Neural cell (in vitro differentiated cells): ENCODE measurements around the gene TK2. TPM values are rescaled to one million over a fixed set of nuclear protein-coding genes. Genes with fewer than 3 reads are reported as not detected.

Source experiments
- H2AFZ ChIP-seq: fragments of 200-600, 300-800 bp; sonication (generic), shearing (Covaris generic); 2 replicates; pipeline ENCODE4 v1.6.0; 2014; ENCODE audit warnings: low read depth, mild to moderate bottlenecking, antibody characterized with exemption, low read length, moderate library complexity
- H3F3A ChIP-seq: fragments of 200-600 bp; shearing (Covaris generic); 2 replicates; pipeline ENCODE4 v1.6.1; 2016; ENCODE audit warnings: mild to moderate bottlenecking, moderate library complexity, mixed read lengths, antibody characterized with exemption, low read length; ENCODE audit not compliant: insufficient read depth, poor library complexity, severe bottlenecking
- H3K27ac ChIP-seq: fragments of 200-600, 300-800 bp; sonication (generic), shearing (Covaris generic); 2 replicates; pipeline ENCODE4 v1.5.1; 2014; ENCODE audit warnings: mild to moderate bottlenecking, low read length, moderate library complexity
- H3K27me3 ChIP-seq: fragments of 300-800, 200-600 bp; sonication (generic), shearing (Covaris generic); 2 replicates; pipeline ENCODE4 v1.6.0; 2014; ENCODE audit warnings: mild to moderate bottlenecking, low read depth, low read length, moderate library complexity; ENCODE audit not compliant: insufficient read depth
- H3K36me3 ChIP-seq: fragments of 300-800, 200-600 bp; sonication (generic), shearing (Covaris generic); 2 replicates; pipeline ENCODE4 v1.5.1; 2014; ENCODE audit warnings: mild to moderate bottlenecking, antibody characterized with exemption, low read length, moderate library complexity; ENCODE audit not compliant: insufficient read depth
- H3K4me2 ChIP-seq: fragments of 300-800, 200-600 bp; sonication (generic), shearing (Covaris generic); 2 replicates; pipeline ENCODE4 v1.6.0; 2014; ENCODE audit warnings: mild to moderate bottlenecking, low read length
- H3K4me3 ChIP-seq: fragments of 300-800, 200-600 bp; sonication (generic), shearing (Covaris generic); 2 replicates; pipeline ENCODE4 v1.5.1; 2014; ENCODE audit warnings: mild to moderate bottlenecking, low read length, moderate library complexity
- H3K79me2 ChIP-seq: fragments of 200-600 bp; shearing (Covaris generic); replicated peaks from 2 replicates; pipeline ENCODE4 v1.6.0; 2014; ENCODE audit warnings: mild to moderate bottlenecking, low read length, moderate library complexity; ENCODE audit not compliant: insufficient read depth
- H3K9ac ChIP-seq: fragments of 300-800, 200-600 bp; sonication (generic), shearing (Covaris generic); 2 replicates; pipeline ENCODE4 v1.6.1; 2016; ENCODE audit warnings: mild to moderate bottlenecking, low read length, mixed read lengths
- H3K9me2 ChIP-seq: fragments of 200-600 bp; shearing (Covaris generic); 2 replicates; pipeline ENCODE4 v1.6.1; 2016; ENCODE audit warnings: mild to moderate bottlenecking, low read length, mixed read lengths; ENCODE audit not compliant: insufficient read depth
- H3K9me3 ChIP-seq: fragments of 200-600, 300-800 bp; sonication (generic), shearing (Covaris generic); 2 replicates; pipeline ENCODE4 v1.6.1; 2016; ENCODE audit warnings: mild to moderate bottlenecking, mixed run types, low read length, moderate library complexity, mixed read lengths
- H4K20me1 ChIP-seq: fragments of 200-600 bp; shearing (Covaris generic); 2 replicates; pipeline ENCODE4 v1.6.1; 2016; ENCODE audit warnings: mild to moderate bottlenecking, mixed run types; ENCODE audit not compliant: insufficient read depth
- EP300 ChIP-seq: fragments of 450-650 bp; conservative IDR thresholded peaks from 2 replicates; pipeline ENCODE4 v1.6.1; 2014; ENCODE audit warnings: antibody characterized with exemption, mild to moderate bottlenecking, moderate library complexity; ENCODE audit not compliant: poor library complexity, severe bottlenecking
- EZH2 ChIP-seq: fragments of 200-600, 300-800 bp; shearing (Covaris generic), sonication (generic); IDR thresholded peaks from 2 replicates; pipeline ENCODE4 v1.6.1; 2014; ENCODE audit warnings: antibody characterized with exemption, low read length, borderline replicate concordance, mild to moderate bottlenecking; ENCODE audit not compliant: insufficient read depth, poor library complexity, severe bottlenecking
- MXI1 ChIP-seq: fragments of 450-650 bp; conservative IDR thresholded peaks from 2 replicates; pipeline ENCODE4 v1.6.1; 2014; ENCODE audit warnings: antibody characterized with exemption, mild to moderate bottlenecking; ENCODE audit not compliant: poor library complexity, severe bottlenecking
- POLR2AphosphoS5 ChIP-seq: IDR thresholded peaks from 2 replicates; pipeline ENCODE4 v1.6.1; 2012
- RAD21 ChIP-seq: fragments of 450-650 bp; conservative IDR thresholded peaks from 2 replicates; pipeline ENCODE4 v1.6.1; 2014; ENCODE audit warnings: antibody characterized with exemption, mild to moderate bottlenecking, moderate library complexity
- SMC3 ChIP-seq: fragments of 450-650 bp; conservative IDR thresholded peaks from 2 replicates; pipeline ENCODE4 v1.6.1; 2014; ENCODE audit warnings: antibody characterized with exemption, mild to moderate bottlenecking, moderate library complexity; ENCODE audit not compliant: poor library complexity
- TAF1 ChIP-seq: IDR thresholded peaks from 2 replicates; pipeline ENCODE4 v1.6.1; 2012; ENCODE audit warnings: low read depth
- polyA plus RNA-seq: library from polyadenylated mRNA; depleted of rRNA; stranded (reverse); fragments of >200 nt; gene quantifications from 2 replicates; pipeline ENCODE4 v1.2.3, GENCODE V29; 2014
- TF ChIP-seq, protein P1 (sequence below): IDR thresholded peaks from 2 replicates; pipeline ENCODE4 v1.6.1; 2012; ENCODE audit warnings: borderline replicate concordance
- TF ChIP-seq, protein P2 (sequence below): fragments of 450-650 bp; IDR thresholded peaks from 2 replicates; pipeline ENCODE4 v1.5.1; 2014; ENCODE audit warnings: antibody characterized with exemption, mild to moderate bottlenecking, moderate library complexity; ENCODE audit not compliant: poor library complexity, severe bottlenecking

Gene TK2
- polyA plus RNA-seq, 1 donor from 2014 or later, result 15.9 TPM

DNA sequence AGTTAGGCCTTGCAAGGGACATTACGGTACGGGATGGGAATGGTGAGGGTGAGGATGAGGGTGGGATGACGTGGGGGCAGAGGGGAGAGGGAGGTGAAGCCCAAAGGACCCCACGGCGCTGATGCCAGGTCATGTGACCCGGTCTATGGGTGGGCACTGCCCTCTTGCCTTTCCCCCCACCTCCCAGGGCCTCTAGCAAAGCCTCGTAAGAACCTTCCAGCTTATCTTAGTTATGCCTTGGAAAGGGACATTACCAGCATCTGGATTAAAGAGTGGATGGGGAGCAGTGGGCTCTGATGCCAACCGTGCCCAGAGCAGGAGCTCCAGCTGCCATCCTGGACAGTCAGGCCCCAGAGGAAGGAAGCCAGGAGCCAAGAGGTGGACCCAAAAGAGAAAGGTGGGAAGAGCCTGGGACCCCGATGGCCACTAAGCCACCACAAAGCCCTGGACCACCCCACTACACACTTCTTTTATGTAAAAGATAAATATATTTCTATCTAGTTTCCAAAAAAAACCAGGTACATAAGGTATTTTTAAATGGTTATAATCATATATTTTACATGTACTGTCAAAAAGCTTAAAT is 40.9 kb downstream of the TK2 start:
- Histone ChIP-seq H2AFZ (no peak overlapping the region), H4K20me1 (no peaks in the 10 kb centered on the region), H3K27me3 (no peaks in the 10 kb centered on the region), H3K4me2 (no peak overlapping the region), H3K4me3 (no peak overlapping the region), H3F3A (no peaks in the 10 kb centered on the region), H3K9ac (no peak overlapping the region), H3K9me2 (no peaks in the 10 kb centered on the region), H3K27ac (no peak overlapping the region), H3K9me3 (no peaks in the 10 kb centered on the region), H3K79me2 (no peaks in the 10 kb centered on the region), H3K36me3 (no peaks in the 10 kb centered on the region)
- TF ChIP-seq EP300 (no peak), TAF1 (no peak), POLR2AphosphoS5 (no peak), MXI1 (no peak), RAD21 (no peak), SMC3 (no peak), EZH2 (no peak)
- TF ChIP-seq, protein P1, sequence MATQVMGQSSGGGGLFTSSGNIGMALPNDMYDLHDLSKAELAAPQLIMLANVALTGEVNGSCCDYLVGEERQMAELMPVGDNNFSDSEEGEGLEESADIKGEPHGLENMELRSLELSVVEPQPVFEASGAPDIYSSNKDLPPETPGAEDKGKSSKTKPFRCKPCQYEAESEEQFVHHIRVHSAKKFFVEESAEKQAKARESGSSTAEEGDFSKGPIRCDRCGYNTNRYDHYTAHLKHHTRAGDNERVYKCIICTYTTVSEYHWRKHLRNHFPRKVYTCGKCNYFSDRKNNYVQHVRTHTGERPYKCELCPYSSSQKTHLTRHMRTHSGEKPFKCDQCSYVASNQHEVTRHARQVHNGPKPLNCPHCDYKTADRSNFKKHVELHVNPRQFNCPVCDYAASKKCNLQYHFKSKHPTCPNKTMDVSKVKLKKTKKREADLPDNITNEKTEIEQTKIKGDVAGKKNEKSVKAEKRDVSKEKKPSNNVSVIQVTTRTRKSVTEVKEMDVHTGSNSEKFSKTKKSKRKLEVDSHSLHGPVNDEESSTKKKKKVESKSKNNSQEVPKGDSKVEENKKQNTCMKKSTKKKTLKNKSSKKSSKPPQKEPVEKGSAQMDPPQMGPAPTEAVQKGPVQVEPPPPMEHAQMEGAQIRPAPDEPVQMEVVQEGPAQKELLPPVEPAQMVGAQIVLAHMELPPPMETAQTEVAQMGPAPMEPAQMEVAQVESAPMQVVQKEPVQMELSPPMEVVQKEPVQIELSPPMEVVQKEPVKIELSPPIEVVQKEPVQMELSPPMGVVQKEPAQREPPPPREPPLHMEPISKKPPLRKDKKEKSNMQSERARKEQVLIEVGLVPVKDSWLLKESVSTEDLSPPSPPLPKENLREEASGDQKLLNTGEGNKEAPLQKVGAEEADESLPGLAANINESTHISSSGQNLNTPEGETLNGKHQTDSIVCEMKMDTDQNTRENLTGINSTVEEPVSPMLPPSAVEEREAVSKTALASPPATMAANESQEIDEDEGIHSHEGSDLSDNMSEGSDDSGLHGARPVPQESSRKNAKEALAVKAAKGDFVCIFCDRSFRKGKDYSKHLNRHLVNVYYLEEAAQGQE, result no peak
- TF ChIP-seq, protein P2, sequence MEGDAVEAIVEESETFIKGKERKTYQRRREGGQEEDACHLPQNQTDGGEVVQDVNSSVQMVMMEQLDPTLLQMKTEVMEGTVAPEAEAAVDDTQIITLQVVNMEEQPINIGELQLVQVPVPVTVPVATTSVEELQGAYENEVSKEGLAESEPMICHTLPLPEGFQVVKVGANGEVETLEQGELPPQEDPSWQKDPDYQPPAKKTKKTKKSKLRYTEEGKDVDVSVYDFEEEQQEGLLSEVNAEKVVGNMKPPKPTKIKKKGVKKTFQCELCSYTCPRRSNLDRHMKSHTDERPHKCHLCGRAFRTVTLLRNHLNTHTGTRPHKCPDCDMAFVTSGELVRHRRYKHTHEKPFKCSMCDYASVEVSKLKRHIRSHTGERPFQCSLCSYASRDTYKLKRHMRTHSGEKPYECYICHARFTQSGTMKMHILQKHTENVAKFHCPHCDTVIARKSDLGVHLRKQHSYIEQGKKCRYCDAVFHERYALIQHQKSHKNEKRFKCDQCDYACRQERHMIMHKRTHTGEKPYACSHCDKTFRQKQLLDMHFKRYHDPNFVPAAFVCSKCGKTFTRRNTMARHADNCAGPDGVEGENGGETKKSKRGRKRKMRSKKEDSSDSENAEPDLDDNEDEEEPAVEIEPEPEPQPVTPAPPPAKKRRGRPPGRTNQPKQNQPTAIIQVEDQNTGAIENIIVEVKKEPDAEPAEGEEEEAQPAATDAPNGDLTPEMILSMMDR, result no peak

DNA sequence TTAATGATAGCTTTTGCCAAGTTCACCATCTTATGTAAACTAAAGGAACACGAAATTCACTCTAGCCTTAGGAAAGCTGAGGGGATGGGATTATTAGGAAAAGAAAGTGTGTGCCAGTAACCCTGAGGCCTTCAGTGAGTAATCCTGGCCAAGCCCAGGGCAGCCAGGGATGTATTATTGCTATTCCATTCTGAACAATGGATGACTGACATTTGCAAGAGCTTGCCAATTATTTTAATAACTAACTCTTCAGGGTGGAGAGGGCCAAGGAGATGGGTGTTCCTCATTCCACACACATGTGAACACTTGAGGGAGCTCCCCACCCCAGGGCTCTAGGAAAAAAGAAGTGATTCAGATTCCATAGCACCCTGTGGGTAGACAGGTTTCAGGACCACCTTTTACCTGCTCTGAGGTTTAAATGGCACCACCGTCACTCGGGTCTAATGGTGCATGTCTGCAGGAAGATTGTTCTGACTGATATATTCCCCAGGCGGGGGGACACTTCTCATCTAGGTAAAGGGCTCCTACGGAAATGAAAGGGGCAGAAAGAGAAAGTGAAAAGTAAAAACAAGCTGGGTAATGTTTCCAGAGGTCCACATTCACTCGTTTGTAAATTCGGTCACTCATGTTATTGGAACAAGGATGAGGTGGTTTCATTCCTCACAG is 41.5 kb downstream of the TK2 start:
- no peak overlapping the region for H2AFZ ChIP-seq
- no peak overlapping the region for H3K27ac ChIP-seq
- H3K27me3 ChIP-seq, result no peaks in the 10 kb centered on the region

More for the DNA sequence above, 41.5 kb downstream of the TK2 start:
- H3K9me3 ChIP-seq, result no peaks in the 10 kb centered on the region
- TF ChIP-seq SMC3 (no peak), EP300 (no peak), RAD21 (no peak), POLR2AphosphoS5 (no peak), TAF1 (no peak), MXI1 (no peak), EZH2 (no peak)
- TF ChIP-seq, protein P2, result no peak
- TF ChIP-seq, protein P1, result no peak
- H3K4me3 ChIP-seq, result no peak overlapping the region
- H3K79me2 ChIP-seq, result no peaks in the 10 kb centered on the region
- H3K4me2 ChIP-seq, result no peak overlapping the region
- no peaks in the 10 kb centered on the region for H3K9me2 ChIP-seq
- H3K36me3 ChIP-seq, result no peaks in the 10 kb centered on the region
- no peak overlapping the region for H3K9ac ChIP-seq
- H4K20me1 ChIP-seq, result no peaks in the 10 kb centered on the region
- no peaks in the 10 kb centered on the region for H3F3A ChIP-seq
